CD4-positive, alpha-beta T cell treated with Interleukin-17A for 1 hour (primary cell): ENCODE measurements around the gene DTNBP1.
"Not testable (repeated sequence)": the region's sequence is repeated elsewhere in the genome, so short reads cannot be mapped to it uniquely, and the experiment has no call there.

Source experiments
- DNase-seq: peaks from one replicate; pipeline ENCODE4 v3.0.0-alpha.2; 2020

DTNBP1 gene

DNA sequence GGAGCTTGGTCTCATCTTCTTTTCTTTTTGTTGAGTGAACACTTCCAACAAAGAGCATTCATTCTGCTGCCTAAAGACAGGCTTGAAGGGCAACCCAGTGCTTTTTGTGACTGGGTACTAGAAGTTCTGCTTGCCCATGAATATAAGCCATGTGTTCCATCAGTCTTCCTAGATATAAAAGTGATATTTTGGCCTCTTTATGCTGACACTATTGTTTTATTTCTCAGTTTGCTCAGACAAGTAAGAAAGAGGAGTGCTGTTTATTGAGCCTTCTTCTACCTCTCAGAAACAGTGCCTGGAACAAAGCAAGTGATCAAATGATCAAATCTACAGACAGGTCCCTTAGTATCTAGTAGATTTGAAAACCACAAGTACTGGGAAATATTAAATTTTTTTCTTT is 2.4 kb upstream of the DTNBP1 start:
- no peak for DNase-seq

DNA sequence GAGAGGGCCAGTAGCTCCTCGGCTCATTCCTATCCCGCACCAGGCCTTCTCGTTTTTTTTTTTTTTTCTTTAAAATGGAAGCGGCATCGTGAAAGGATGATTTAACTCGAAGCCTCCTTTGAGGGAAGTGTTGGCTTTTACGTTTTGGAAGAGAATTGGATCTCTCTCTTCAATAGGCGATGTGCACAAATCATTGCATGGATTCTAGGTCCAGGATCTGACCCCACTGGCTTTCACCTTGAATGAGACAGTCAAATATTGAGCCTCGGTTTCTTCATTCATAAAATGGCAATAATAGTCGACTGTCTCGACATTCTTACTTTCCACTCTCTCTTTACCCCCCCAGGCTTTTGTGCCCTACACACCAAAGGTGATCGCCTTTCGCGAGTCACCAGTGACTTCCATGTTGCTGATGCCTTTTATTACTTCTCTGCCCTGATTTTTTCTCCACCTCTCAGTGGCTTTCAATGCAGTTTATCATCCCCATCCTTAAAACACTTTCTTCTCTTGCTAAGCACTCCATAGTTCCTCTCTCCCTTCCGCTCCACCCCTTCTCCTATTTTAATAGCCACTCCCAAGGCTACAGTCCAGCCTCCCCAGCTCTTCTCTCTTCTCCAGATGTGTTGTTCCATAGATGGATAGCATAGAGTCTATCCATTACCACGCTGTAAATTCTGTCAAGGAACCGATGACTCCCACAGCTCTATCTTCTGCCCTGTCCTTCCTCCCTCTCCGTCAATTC is 473 bp upstream of the DTNBP1 start:
- DNase-seq: no peak

DNA sequence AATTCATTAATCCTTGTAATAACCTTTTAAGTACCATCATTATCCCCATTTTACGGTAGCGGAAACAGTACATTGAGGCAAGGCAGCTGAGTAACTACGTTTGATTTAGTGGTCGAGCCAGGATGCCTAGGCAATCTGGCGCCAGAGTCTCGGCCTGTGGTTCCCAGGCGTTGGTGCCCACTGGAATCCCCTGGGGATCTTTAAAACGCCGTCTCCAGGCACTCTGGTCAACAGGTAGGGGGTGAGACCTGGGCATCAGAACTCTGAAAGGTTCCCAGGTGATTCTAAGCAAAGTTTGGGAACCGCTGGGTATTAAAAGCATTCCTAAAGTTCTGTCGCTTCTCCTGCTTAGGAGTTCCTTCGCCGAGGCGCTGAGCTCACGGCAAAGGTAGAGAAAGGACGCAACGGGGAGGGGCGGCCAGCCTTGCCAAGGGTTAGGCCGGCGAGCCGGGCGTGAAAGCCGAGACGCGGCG is 939 bp downstream of the DTNBP1 start:
- DNase-seq: no peak

DNA sequence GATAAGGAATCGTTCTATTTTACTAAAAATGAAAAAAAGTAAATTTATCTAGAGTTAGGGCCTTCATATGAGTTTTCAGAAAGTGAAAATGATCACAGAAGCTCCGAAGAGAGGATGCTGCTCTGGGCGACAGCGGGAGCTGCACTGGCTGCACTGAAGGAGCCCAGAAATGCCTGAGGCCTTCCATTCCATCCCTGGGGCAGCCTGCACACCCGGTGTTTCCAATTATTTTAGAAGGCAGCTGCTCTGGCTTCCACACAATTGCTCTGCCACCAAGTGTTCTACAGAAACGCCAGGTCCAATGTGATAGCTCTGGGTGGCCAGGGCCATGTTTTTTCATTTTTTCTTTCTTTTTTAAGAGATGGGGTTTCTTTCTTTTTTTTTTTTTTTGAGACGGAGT is 3.6 kb downstream of the DTNBP1 start:
- DNase-seq: no peak

DNA sequence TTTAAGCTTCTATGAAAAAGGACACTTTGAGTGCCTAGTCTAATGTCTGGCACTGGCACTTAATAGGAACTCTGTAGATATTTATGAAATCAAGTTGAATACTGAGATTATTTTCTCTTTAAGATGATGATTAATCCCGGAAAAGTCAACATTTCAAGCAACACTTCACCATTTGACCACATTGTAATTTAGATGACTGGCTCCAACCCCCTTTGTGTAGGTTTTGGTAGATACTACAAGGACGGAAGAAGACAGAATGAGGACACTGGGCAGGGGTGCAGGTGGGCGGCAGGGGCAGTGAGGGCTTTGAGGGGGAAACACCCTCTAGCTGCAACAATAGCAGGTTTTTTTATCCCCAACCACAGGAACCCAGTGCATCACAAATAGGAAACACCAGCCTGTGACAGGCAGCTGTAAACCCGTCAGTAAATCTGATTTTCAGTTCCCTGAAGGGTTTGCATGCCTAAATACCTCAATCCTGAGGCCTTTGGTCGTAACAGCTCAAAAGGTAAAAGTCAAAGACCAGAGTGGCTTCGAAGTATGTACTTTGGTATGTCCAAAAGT is 4.6 kb downstream of the DTNBP1 start:
- no peak for DNase-seq

DNA sequence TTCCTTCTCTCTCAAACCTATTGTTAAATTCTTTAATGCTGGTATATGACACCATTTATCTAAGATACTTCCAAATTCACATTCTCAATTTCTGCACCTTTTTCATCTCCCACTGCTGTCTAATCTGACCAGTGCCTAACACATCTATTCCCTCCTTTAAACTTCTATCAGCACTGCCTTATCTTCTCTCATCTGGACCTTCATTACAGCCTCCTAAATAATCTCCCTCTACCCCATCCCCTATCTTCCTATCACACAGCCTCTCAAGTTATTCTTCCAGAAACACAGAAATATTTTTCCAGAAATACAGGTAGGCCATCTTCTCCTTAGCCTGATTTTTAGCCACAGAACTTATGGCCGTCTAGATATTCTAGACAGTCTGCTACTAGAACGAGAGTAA is 5.5 kb downstream of the DTNBP1 start:
- DNase-seq: no peak

DNA sequence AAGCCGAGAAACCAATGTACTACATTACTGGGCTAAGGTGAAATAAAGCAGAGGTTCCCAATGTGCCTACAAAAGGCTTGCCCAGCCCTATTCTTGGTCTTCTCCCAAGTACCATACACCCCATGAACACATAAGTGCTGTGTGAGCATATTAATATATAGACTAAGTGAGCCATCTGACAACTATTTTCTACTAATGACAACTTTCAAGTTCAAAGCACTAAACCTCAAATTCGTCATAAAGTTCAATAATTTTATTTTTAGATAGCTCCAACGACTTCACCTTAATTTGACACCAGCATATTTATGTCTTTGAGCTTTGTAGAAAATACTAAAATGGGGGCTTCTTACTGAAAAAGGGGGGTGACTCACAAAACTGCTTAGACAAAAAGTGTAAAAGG is 6.7 kb downstream of the DTNBP1 start:
- DNase-seq: no peak

DNA sequence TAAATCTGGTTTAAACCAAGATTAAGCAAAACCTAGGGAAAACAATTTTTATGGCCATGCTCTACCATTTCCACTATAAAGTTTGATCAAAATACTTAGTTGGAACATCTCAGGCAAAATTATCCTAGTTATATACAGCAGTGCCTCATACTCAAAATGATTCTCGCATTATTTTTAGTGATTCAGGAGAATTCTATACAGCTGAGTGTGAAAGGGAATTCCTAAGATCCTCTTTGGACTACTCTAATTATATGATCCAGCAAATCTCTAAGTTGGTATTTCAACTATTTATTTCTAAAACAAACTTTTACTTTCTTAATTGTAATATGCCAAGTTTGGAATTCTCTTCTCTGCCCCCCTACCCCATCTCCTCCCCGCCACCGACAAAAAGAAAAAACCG is 8.6 kb downstream of the DTNBP1 start:
- no peak for DNase-seq

DNA sequence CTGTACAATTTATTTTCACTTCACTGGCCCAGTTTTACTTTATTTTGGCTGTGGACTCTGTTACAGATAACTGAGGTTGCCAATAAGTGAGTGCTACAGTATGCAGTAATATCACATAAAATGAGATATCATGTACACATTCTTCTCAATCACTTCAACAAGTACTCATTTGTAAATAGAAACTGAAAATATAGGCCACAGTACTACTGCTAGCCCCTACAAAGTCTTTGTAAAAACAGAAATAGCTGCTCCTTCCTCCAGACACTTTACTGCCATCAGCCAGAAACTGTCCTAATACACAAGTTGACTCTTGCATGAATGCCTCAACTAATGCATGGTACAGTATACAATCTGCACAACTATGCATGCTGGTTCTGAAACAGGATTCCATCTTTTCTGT is 9.2 kb downstream of the DTNBP1 start:
- no peak for DNase-seq

DNA sequence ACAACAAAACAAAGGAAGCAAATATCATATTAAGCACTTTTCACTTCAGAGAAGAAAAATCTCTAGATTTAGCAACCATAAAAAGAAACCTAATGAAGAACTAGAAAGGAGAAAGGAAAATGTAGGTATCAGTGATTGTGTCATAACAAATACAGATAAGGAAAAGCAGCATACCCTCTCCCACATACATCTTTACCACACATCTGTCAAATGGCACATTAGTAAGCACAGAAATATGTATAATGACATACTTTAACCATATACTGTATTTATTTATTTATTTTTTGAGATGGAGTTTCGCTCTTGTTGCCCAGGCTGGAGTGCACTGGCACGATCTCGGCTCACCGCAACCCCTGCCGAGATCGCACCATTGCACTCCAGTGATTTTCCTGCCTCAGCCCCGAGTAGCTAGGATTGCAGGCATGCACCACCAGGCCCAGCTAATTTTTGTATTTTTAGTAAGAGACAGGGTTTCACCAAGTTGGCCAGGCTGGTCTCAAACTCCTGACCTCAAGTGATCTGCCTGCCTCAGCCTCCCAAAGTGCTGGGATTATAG is 12.7 kb downstream of the DTNBP1 start:
- DNase-seq: not testable (repeated sequence)

DNA sequence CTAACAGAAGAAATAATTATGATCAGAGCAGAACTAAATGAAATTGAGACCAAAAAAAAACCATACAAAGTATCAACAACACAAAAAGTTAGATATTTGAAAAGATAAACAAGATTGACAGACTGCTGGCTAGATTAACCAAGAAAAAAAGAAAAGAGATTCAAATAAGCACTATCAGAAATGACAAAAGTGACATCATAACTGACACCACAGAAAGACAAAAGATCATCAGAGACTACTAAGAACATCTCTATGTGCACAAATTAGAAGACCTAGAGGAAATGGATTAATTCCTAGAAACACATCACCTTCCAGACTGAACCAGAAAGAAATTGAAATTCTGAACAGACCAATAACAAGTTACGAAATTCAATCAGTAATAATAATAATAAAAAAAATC is 17.9 kb downstream of the DTNBP1 start:
- DNase-seq: no peak

DNA sequence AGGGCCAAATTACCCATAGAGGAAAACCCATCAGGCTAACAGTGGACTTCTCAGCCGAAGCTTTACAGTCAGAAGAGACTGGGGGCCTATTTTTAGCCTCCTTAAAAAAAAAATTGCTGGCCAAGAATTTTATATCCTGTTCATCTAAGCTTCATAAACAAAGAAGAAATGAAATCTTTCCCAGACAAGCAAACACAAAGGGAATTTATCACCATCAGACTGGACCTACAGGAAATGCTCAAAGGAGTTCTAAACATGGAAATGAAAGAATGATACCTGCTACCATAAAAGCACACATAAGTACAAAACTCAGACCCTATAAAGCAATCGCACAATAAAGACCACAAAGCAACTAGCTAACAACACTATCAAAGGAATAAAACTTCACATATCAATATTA is 19.3 kb downstream of the DTNBP1 start:
- no peak for DNase-seq

DNA sequence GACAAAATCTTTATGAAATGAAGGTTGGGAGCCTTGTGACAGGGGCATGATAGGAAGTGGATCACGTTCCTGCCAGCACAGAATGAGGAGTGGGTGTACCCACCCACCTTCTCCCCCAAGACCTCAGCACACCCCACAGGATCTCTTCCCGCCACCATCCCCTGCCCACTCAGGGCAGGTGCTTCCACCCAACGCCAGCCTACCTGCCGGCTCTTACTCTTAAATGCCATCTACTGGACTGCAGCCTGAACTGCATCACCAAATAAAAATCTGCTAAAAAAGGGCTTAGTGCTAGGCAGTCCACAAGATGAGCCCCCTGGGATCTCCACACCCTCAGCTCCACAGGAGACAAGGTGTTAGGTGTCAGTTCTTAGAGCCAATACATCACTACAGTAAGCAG is 20.6 kb downstream of the DTNBP1 start:
- DNase-seq: no peak

DNA sequence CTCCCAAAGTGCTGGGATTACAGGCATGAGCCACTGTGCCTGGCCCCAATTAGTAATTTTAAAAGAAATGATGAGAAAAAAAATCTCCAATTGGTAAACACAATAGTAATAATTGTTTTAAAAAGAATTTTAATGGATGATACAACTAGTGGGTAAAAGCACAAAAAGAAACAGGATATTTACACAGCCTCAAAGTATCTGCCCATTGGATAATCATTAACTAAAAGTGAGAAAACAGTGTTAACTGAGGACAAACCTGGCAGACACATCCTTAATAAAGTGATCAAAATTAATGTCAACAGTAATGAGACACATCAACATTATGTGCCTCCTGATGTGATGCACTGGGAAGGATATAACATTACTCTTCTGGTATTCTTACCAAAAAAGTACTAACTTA is 24.5 kb downstream of the DTNBP1 start:
- DNase-seq: no peak

DNA sequence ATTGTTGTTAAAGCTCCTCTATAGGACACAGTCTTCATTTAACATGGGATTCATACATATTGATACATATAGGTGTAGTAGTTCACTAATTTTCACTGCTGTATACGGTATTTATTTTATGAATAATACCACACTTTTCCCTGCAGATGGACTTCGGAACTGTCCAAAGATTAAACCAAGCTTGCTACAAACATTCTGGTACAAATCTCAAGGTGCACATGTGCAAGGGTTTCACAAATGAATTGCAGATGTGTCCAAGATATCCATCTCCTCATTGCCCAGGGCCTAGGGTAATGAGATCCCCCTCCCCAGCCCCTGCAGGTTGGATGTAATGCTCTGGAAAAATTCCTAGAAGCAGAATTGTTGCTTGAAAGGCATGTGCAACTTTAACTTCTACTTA is 31.4 kb downstream of the DTNBP1 start:
- DNase-seq: no peak

DNA sequence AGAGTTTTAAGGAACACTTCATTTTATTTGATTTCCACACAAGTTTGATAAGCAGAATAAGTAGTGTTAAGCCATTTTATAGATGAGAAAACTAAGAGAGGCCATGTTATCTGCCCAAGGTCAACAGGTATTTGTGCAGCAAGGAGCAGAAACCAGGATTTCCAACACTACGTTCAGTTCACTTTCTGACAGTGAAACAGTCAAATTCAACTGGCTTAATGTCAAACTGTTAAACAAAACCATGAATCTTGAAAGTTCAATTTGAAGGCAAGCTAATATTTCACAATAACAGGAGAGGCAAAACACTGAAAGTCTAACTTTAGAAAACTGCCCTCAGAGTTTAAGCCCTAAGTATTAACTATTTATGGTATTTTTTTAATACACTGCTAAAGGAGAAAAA is 32.6 kb downstream of the DTNBP1 start:
- no peak for DNase-seq

DNA sequence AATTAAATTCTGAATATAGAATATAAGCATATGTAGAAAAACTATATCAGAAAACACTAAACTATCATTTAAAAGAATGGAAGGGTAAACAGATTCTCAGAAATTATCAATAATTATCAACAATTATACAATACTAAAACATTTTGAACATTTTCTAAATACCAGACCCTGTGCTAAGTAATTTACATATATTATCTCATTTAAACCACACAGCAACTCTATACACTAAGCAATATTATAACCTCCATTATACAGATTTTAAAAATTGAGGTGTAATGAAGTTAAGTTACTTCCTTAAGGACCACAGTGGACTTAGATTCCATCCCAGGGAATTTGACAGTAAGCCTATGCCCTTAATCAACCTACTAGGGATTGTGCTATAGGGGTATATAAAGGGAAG is 33.3 kb downstream of the DTNBP1 start:
- DNase-seq: no peak

DNA sequence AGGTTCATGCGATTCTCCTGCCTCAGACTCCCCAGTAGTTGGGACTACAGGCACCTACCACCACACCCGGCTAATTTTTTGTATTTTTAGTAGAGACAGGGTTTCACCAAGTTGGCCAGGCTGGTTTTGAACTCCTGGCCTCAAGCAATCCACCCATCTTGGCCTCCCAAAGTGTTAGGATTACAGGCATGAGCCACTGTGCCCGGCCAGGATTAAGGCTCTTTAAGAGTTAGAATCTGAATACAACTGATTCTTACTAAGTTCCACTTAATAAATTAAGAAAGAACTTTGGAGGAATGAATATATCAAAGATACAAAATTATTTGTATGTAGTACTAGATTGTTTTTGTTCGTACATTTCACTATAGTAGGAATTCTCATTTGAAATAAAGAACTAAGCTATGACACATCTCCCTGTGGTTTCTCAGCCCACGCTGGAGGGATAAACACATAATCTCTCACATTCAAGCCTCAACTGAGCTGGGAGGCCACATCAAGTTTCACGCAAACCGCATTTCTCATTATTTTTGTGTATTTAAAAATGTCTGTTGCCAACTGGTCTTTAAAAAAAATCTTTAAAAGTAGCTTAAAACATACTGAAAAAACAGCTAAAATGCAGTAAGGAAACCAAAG is 34.2 kb downstream of the DTNBP1 start:
- DNase-seq: peak; percentile 35

DNA sequence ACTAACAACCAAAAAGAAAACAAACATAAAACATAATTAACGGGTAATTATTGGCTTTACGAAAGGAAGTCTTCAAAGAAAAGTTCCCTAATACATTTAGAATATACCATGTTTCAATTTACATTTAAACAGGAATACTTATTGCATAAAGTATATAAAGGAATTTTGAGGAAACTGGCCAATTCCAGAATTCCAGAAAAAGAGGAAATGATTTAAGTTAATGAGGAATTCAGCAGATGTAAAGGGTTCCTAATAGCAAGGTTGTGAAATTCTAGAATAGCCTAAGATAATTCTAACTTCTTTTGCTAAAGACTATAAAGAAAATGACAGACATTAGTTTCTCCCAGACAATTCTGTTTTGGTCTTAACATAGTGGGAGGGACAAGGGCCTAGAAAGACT is 35.0 kb downstream of the DTNBP1 start:
- DNase-seq: no peak

DNA sequence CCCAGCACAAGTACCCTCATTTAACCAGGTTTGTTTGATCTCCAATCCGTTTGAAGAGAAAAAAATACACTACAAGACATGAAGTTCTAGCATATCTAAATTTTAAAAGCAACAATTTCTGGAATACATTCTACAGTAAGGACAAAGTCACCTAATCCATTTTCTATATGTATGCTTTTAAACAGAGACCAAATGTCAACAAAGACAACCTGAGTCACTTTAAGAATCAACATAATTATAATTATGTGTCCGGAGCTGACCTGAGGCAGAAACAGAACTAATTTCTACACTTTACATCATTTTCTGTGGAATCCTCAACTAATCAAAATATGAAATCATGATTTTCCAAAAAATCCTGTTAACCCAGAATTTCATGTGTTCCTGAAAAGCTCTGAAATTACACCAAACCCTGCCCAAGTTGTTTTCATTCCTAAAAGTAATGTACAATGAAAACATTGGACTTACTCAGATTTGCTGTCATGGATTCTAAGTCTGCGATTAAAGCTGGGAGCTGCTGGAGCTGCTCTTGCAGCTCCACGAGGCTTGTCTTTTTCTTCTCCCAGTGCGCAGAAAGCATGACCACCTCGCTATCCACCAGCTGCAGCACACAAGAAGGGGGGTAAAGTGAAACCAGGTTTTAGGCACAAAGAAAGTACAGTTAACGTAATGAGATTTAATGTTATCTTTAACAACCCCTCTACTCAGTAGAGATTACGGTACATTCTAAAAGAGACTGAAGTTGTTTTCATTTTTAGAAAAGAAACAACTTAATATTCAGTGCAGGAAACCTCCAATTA is 35.8 kb downstream of the DTNBP1 start:
- DNase-seq: no peak

DNA sequence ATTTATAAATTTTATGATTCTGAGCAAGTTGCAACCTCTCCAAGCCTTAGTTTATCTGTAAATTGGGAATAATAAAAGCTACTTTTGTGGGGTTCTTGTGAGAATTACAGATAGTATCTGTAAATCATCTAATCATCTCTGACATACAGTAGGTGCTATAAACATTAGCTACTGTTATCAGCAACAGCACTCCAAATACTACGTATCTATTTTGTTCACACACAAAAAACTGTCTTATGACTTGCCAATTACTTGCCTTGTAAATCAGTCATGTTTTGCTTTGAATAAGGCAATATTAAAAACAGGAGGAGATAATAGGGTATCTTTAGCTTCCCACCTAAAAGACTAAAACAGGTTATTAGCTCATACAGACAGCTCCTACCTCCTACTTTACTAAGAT is 36.7 kb downstream of the DTNBP1 start:
- DNase-seq: no peak

DNA sequence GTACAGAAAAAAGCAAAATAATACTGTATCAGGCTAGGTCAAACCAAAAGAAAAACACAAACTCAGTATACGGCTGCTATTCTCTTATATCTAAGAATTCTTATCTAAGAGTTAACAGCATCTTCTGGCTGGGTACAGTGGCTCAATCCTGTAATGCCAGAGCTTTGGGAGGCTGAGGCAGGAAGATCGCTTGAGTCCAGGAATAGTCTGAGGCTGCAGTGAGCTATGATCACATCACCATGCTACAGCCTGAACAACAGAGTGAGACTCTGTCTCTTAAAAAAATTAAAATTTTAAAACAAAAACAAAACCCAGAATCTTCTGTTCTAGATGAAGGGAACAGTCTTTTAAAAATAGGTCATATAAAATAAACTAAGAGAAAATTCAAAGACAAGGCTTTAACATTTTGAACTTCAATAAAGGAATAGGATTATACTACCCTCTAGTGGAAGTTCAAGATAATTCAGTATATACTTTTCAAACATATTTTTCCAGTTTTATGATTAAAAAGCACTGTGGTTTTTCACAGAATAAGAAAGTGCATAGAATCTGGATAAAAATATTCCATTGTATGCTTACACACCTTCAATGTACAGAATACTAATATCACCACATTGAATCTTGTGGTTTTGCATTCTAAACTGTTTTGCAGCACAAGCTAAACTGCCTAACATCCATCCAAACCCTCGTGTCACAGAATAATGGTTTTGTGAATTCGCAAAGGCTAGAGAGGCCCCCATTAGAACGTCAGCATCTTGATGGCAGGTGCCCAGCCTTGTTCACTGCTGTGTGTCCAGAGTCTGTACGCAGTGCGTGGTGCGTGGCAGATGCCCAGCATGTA is 39.3 kb downstream of the DTNBP1 start:
- no peak for DNase-seq
